Smooth muscle cell (in vitro differentiated cells): ENCODE data around the gene SHROOM3. TPM values are rescaled to one million over a fixed set of nuclear protein-coding genes. Genes with fewer than 3 reads are reported as not detected.

ENCODE experiments used
- DNase-seq: peaks from one replicate; lab custom pipeline; 2025; ENCODE audit not compliant: unreplicated experiment; lab: John Stamatoyannopoulos, UW
- H2AFZ ChIP-seq: fragments of 200-600 bp; sonication (generic); 2 replicates; pipeline ENCODE4 v1.6.0; 2016; ENCODE audit warnings: antibody characterized with exemption, low read depth, mild to moderate bottlenecking
- H3F3A ChIP-seq: fragments of 200-600 bp; sonication (generic); 2 replicates; pipeline ENCODE4 v1.6.0; 2017; ENCODE audit warnings: antibody characterized with exemption, low read depth
- H3K27ac ChIP-seq: fragments of 200-600 bp; sonication (generic); 2 replicates; pipeline ENCODE4 v1.5.1; 2016; ENCODE audit warnings: low read depth, mild to moderate bottlenecking
- H3K27me3 ChIP-seq: fragments of 200-600 bp; sonication (generic); 2 replicates; pipeline ENCODE4 v1.6.1; 2016; ENCODE audit warnings: low read depth, mild to moderate bottlenecking
- H3K36me3 ChIP-seq: fragments of 200-600 bp; sonication (generic); 2 replicates; pipeline ENCODE4 v1.5.1; 2016; ENCODE audit warnings: low read depth
- H3K4me1 ChIP-seq: fragments of 200-600 bp; sonication (generic); 2 replicates; pipeline ENCODE4 v1.5.1; 2016; ENCODE audit warnings: low read depth
- H3K4me2 ChIP-seq: fragments of 200-600 bp; sonication (generic); 2 replicates; pipeline ENCODE4 v1.6.0; 2016; ENCODE audit warnings: mild to moderate bottlenecking
- H3K4me3 ChIP-seq: fragments of 200-600 bp; sonication (generic); 2 replicates; pipeline ENCODE4 v1.5.1; 2016; ENCODE audit warnings: mild to moderate bottlenecking
- H3K79me2 ChIP-seq: fragments of 200-600 bp; sonication (generic); 2 replicates; pipeline ENCODE4 v1.6.0; 2016; ENCODE audit warnings: low read depth, mild to moderate bottlenecking
- H3K9ac ChIP-seq: fragments of 200-600 bp; sonication (generic); 2 replicates; pipeline ENCODE4 v1.6.0; 2016; ENCODE audit warnings: low read depth
- H3K9me3 ChIP-seq: fragments of 200-600 bp; sonication (generic); replicated peaks from 2 replicates; pipeline ENCODE4 v1.5.1; 2016; ENCODE audit warnings: low read depth
- H4K20me1 ChIP-seq: fragments of 200-600 bp; sonication (generic); 2 replicates; pipeline ENCODE4 v1.6.0; 2016; ENCODE audit warnings: low read depth
- WGBS: methylation state at CpG from one replicate; pipeline ENCODE4 v1.1.7; 2016; ENCODE audit warnings: low lambda C conversion rate; 5-methylcytosine and 5-hydroxymethylcytosine counted together
- polyA plus RNA-seq: library from polyadenylated mRNA; unstranded; fragments of >200 nt; fragmentation: Nextera tagmentation; extraction: Ambion mirVana; gene quantifications from 2 replicates; pipeline ENCODE4 v1.2.1, GENCODE V29; 2016
- total RNA-seq: library from RNA; depleted of rRNA; stranded (reverse); fragments of >200 nt; gene quantifications from 2 replicates; pipeline ENCODE4 v1.2.3, GENCODE V29; 2014
- TF ChIP-seq, protein P1 (sequence below): fragments of 200-600 bp; sonication (generic); IDR thresholded peaks from 2 replicates; pipeline ENCODE4 v1.5.1; 2017; ENCODE audit warnings: borderline replicate concordance, mild to moderate bottlenecking, antibody characterized with exemption; ENCODE audit not compliant: insufficient read depth, poor library complexity, severe bottlenecking

Gene SHROOM3
- total and polyA plus RNA-seq, 2 experiments from 2014 or later, result 10.0 to 31.9 TPM

DNA sequence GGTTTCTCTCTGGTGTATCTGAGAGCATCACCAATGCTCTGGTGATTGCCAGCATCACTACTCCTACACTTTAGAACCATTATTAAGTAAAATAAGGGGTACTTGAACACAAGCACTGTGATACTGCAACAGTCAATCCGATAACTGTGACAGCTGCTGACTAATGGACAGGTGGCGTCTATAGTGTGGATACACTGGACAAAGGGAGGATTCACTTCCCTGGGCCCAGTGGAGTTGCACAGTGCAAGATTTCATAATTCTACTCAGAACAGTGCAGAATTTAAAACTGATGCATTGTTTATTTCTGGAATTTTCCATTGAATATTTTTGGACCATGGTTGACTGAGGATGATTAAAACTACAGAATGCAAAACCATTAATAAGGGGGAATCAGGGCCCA is 97.8 kb downstream of the SHROOM3 start:
- H3K79me2 ChIP-seq, result no peaks in the 10 kb centered on the region
- peaks cover 7% of the 10 kb centered on the region for H3K4me1 ChIP-seq
- H3K27me3 ChIP-seq, result no peaks in the 10 kb centered on the region
- no peaks in the 10 kb centered on the region for H4K20me1 ChIP-seq
- no peaks in the 10 kb centered on the region for H3F3A ChIP-seq
- no peak for DNase-seq
- H3K4me2 ChIP-seq, result no peak overlapping the region
- TF ChIP-seq, protein P1, sequence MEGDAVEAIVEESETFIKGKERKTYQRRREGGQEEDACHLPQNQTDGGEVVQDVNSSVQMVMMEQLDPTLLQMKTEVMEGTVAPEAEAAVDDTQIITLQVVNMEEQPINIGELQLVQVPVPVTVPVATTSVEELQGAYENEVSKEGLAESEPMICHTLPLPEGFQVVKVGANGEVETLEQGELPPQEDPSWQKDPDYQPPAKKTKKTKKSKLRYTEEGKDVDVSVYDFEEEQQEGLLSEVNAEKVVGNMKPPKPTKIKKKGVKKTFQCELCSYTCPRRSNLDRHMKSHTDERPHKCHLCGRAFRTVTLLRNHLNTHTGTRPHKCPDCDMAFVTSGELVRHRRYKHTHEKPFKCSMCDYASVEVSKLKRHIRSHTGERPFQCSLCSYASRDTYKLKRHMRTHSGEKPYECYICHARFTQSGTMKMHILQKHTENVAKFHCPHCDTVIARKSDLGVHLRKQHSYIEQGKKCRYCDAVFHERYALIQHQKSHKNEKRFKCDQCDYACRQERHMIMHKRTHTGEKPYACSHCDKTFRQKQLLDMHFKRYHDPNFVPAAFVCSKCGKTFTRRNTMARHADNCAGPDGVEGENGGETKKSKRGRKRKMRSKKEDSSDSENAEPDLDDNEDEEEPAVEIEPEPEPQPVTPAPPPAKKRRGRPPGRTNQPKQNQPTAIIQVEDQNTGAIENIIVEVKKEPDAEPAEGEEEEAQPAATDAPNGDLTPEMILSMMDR, result no peak
- 93% methylated on average over 2 of the region's 2 CpGs for WGBS
- no peak overlapping the region for H2AFZ ChIP-seq
- H3K36me3 ChIP-seq, result no peaks in the 10 kb centered on the region
- no peak overlapping the region for H3K9ac ChIP-seq
- H3K27ac ChIP-seq, result no peak overlapping the region
- no peak overlapping the region for H3K4me3 ChIP-seq
- H3K9me3 ChIP-seq, result no peaks in the 10 kb centered on the region

GRCh38 chr4:76533314-76533713 is 98.3 kb downstream of the SHROOM3 start:
- H3K9me3 ChIP-seq, result no peaks in the 10 kb centered on the region
- no peak overlapping the region for H3K27ac ChIP-seq
- H2AFZ ChIP-seq, result no peak overlapping the region
- no peak for DNase-seq
- H3K9ac ChIP-seq, result no peak overlapping the region
- no peak overlapping the region for H3K4me3 ChIP-seq
- H3K27me3 ChIP-seq, result no peaks in the 10 kb centered on the region
- no peaks in the 10 kb centered on the region for H3K79me2 ChIP-seq
- no peak overlapping the region for H3K4me2 ChIP-seq
- TF ChIP-seq, protein P1, result no peak
- no peaks in the 10 kb centered on the region for H4K20me1 ChIP-seq
- peaks cover 7% of the 10 kb centered on the region for H3K4me1 ChIP-seq
- no peaks in the 10 kb centered on the region for H3F3A ChIP-seq
- H3K36me3 ChIP-seq, result no peaks in the 10 kb centered on the region

DNA sequence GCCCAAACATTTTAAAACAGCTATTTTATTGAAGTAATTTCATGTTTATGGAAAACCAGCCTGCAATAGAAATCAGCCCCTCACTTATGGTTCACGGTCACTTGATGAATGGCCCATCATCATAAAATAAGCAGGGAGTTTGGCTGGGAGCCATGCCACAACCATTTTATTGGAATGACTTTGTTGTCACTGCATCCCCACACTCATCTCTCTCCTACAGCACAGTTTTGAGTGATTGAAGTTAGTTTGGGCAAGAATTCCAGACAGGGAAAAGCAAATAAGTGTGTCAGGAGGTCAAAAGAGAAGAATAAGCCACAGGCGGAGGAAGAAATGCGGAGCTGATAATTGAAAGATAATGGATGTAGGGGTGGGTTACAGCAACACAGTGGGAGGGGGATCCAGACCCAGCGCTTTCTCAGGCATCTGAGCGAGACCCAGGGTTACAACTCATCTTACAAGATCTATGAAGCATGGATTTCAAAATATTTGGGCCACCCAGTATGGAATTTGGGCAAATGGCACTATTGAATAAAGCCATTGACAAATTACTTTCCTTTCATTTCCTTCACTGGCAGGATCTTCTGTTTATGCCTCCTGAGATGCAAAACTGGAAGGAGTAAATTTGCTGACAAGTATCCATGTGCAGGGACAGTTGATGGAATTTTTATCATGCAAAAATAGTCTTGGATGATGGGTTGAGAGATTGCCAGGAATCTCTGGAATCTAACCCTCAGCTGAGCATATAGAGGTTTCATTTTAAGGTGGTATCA is 100.8 kb downstream of the SHROOM3 start:
- no peak overlapping the region for H3K4me2 ChIP-seq
- no peak overlapping the region for H3K9ac ChIP-seq
- no peaks in the 10 kb centered on the region for H3K9me3 ChIP-seq
- no peaks in the 10 kb centered on the region for H3K36me3 ChIP-seq
- H3K4me1 ChIP-seq, result peaks cover 7% of the 10 kb centered on the region
- no peaks in the 10 kb centered on the region for H4K20me1 ChIP-seq
- H3K79me2 ChIP-seq, result no peaks in the 10 kb centered on the region
- WGBS, result 49% methylated on average over 5 of the region's 5 CpGs
- DNase-seq, result no peak
- H3K27ac ChIP-seq, result no peak overlapping the region
- no peaks in the 10 kb centered on the region for H3K27me3 ChIP-seq
- no peak overlapping the region for H2AFZ ChIP-seq
- peaks cover 7% of the 10 kb centered on the region for H3F3A ChIP-seq
- TF ChIP-seq, protein P1, result no peak
- H3K4me3 ChIP-seq, result no peak overlapping the region

DNA sequence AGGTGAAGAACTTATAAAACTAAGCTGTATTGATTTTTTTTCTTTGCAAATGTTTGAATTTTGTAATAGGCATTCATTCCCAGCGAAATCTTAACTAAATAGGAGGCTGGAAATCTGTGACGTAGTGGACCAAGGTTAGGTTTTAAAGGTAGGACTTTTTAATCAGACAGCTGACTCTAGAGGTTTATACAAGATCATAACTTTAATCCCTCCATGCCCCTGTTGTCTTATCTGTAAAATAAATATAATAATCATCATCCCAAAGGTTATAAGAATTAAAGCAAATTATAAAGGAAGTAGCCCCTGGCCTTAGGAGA is 101.3 kb downstream of the SHROOM3 start:
- Histone ChIP-seq H3F3A (peaks cover 9% of the 10 kb centered on the region), H3K27me3 (no peaks in the 10 kb centered on the region), H3K4me3 (no peak overlapping the region), H3K4me1 (peaks cover 7% of the 10 kb centered on the region), H3K27ac (no peak overlapping the region), H4K20me1 (no peaks in the 10 kb centered on the region), H3K9ac (no peak overlapping the region), H3K9me3 (no peaks in the 10 kb centered on the region), H3K4me2 (no peak overlapping the region), H3K79me2 (no peaks in the 10 kb centered on the region), H3K36me3 (no peaks in the 10 kb centered on the region), H2AFZ (no peak overlapping the region)
- TF ChIP-seq, protein P1, result no peak
- no peak for DNase-seq
- WGBS, result 86% methylated on average over 2 of the region's 2 CpGs
